HPDE6-E6E7 (cell line): ENCODE measurements around the gene TFF2.

ENCODE experiments used
- DNase-seq: peaks from one replicate; pipeline ENCODE4 v3.0.0; 2011; ENCODE audit warnings: missing footprints; ENCODE audit errors: extremely low spot score

TFF2 gene

DNA sequence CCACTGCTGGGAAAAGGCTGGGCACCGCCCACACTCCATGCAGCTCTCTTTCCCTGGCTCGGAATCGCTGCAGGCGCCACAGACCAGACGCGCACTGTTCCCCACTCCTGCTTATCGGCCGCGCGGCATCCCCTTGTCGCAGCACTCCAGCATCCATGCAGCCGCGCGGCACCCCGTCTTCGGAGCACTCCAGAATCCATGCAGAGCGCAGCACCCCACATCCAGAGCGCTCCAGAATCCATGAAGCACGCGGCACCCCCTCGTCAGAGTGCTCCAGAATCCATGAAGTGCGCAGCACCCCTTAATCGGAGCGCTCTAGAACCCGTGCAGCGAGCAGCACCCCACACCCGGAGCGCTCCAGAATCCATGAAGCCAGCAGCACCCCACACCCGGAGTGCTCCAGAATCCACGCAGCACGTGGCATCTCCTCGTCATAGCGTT lies 45.1 kb downstream of the TFF2 start:
- DNase-seq: no peak

DNA sequence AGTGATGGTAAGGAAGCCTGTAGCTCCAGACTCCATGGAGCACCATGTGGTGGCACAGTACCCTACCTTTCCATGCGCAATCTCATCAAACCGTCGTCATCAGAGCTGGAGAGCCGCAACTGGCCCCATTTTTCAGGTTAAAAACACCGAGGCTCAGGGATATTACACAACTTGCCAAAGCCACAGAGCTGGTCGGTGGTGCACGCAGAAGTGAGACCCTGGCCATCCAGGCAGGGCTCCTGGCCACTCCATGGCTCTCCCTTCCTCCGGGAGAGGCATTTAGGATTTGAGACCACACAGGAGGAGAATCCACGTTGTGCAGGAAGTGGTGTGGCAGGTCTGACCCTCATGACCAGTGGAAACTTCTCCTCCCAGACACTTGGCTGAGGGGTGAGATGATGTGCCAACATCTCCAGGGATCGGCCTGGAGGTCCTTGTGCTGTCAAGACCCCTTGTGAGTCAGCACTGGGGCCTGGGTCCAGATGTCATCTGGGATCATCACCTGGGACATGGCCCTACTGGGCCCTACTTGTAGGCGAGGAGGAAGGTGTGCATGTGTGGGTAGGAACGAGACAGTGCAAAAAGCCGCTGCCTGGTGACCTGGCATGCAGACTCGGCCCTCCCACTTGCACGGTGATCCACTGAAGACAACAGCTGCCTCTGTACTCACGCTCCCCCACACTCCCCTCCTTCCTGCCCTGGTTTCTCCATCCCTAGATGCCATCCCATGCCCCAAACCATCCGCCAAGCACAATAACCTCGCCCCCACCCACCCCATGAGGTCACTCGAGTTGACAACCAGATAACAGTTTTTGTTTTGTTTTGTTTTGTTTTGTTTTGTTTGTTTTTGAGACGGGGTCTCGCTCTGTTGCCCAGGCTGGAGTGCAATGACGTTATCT lies 46.0 kb downstream of the TFF2 start:
- no peak for DNase-seq

DNA sequence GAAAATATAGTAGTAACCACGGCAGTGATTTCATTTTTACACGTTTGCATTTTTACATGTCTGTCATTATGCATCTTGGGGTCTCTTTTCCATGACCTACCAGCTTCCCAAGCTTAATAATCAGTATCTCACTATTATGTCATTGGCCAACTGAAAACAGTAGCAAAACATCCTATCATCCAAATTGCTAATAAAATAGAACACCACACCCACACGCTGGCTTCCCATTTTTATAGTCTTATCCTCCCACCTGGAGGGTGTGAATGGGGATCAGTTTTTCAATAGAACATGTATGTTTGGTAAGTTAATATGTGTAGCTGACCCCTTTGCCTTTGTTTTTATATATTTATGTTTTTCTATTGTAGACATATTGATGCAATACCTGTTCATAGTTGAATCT lies 47.4 kb downstream of the TFF2 start:
- no peak for DNase-seq

- no peak for DNase-seq
Measured at GRCh38 chr21:42302794-42303193, 48.0 kb downstream of the TFF2 start.

GRCh38 chr21:42302076-42302650 lies 48.6 kb downstream of the TFF2 start:
- DNase-seq: no peak

DNA sequence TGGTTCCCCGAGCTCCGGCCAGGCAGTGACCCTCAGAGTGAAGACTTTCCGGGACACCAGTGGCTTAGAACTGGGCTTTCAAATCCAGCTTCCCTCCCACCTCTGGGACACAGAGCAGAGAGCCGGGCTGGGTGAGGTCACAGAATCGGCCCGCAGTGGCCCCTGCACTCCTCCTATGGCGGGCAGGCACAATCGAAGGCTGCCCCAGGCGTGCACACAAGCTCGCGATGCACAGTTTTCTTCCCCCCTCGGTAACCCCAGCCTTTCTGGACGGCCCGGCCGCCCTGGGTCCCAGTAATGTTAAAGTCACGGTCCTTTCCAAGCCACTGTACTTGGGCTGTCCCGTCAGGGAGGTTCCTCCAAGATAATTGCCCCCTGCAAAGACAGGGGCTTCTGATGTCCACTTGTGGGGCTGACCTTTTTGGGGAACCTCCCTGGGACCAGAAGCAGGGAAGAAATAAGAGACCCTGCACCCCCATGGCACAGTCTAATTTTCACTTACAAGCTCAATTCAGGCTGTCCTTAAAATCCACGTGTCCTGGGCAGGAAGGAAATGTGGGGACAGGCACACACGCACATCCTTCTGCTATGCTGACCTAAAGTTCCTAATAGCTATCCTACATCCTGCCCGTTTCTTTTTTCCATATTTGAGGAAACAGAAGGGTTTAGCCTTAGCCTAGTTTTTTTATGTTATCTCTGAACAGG lies 49.3 kb downstream of the TFF2 start:
- no peak for DNase-seq

DNA sequence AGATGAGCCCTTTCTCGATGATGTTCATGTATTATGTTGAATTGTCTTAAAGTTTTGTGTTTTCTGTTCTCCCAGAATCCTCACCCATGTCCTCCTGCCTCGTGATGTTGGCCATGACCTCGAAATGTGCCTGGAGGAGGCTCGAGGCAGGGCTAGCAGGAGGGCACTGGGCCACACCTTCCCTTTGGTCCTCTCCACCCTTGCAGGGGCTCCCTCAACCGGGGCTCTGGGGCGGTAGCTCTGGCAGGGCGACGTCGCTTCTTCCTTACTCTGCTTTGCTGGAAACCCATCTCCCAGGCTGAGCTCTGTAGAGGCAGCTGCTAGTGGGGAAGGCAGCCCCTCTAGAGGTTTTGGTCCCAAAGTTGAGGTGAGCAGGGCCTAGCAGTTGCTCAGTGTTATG lies 49.8 kb downstream of the TFF2 start:
- DNase-seq: no peak

- DNase-seq: no peak
Measured at GRCh38 chr21:42300045-42300583, 50.7 kb downstream of the TFF2 start.

- peak; percentile 17 for DNase-seq
Measured at GRCh38 chr21:42299324-42300044, 51.3 kb downstream of the TFF2 start.

- DNase-seq: no peak
Measured at GRCh38 chr21:42298657-42299056, 52.1 kb downstream of the TFF2 start.

- DNase-seq: peak; percentile 31
Measured at GRCh38 chr21:42298237-42298636, 52.6 kb downstream of the TFF2 start.

GRCh38 chr21:42297377-42297776 lies 53.4 kb downstream of the TFF2 start:
- DNase-seq: no peak

DNA sequence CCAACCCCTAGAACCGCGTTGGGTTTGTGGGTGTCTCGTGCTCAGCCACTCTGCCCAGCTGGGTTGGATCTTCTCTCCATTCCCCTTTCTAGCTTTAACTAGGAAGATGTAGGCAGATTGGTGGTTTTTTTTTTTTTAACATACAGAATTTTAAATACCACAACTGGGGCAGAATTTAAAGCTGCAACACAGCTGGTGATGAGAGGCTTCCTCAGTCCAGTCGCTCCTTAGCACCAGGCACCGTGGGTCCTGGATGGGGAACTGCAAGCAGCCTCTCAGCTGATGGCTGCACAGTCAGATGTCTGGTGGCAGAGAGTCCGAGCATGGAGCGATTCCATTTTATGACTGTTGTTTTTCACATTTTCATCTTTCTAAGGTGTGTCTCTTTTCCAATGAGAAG lies 54.3 kb downstream of the TFF2 start:
- no peak for DNase-seq
